ENCODE results near the gene MAPK8IP1.

Gene MAPK8IP1

DNA sequence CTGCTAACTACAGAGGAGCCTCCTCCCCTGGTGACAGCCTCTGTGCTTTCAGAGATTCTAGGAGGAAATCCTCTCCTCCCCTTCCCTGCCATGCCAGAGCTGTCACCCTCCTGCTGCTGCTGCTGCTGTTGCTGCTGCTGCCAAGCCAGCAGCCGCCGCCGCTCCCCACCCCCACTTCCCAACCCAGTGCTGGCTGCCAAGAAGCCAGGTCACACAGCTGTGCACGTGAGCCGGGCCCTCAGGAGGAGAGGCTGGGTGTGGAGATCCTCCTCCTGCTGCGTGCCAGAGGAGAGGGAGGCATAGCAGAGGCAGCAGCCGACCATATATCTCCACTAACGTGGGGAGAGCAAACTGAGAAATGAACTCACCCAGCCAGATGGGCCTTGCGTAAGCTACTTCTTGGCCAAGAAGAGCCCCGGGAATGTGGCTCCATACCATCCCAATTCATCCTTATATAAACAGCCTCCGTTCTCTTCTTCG, 25.8 kb upstream of the MAPK8IP1 start:
- H3K4me3 ChIP-seq (ENCODE audit: low read depth, low read length) = no peak overlapping the region

DNA sequence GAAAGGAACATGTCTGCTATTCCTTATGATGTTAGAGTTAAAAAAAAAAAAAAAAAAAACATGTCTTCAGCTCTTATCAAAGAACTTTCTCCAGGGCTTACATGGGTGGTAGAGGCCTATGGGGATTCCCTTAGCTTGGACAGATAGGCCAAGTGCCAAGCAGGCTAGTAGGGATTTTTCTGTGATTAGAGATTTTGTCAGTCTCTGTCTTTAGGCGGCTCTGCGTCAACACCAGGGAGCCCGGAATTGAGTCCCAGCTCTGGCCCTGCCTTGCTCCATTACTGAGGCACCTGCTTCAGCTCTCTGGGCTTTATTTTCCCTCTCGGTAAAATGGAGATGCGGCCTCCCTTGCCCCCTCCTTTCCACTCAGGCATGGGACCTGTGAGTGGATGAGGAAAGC, 25.1 kb upstream of the MAPK8IP1 start:
- no peak overlapping the region for H3K4me3 ChIP-seq (ENCODE audit: low read depth, low read length)

DNA sequence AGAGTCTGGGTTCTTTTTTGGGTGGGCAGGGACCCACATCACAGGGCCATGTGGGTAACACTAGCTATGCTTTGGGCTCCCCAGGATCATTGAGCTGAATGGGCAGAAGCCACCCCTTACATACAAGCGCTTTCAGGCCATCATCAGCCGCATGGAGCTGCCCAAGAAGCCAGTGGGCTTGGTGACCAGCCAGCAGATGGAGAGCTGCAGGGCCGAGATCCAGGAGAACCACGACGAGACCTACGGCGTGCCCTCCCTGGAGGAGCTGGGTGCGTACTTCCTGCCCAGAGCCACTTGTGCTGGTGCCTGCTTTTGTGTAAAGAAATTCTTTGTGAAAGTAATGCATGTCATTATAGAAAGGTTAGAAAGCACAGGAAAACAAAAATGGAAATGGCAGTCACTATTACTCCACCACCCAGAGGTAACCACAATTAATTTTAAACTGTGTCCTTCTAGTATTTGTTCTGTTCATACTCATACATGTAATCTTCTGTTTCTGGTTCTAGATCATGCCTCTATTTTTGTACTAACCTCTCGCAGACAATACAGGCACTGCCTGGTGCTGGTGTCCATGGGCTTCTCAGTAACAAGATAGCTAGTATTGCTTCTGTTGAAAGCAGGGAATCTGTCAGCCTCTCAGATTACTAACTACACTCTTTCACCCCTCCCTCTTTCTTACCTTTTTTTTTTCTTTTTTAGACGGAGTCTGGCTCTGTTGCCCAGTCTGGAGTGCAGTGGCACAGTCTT, 24.5 kb upstream of the MAPK8IP1 start:
- H3K4me3 ChIP-seq (ENCODE audit: low read depth, low read length) = no peak overlapping the region

DNA sequence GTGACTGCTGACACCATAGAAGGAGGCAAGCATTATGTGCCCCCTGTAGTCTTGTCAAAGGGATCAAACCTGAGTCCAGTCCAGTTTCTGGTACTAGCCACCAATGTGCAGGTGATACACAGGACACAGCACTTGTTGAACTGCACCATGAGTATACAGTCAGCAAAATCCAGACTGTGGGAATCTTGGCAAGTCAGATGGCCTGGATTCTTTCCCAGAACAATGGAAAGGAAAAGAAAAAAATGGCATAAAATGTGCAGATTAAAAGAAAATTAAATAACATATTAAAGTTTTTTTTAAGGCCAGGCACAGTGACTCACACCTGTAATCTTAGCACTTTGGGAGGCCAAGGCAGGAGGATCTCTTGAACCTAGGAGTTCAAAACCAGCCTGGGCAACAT, 21.4 kb upstream of the MAPK8IP1 start:
- H3K4me3 ChIP-seq (ENCODE audit: low read depth, low read length) = no peak overlapping the region

DNA sequence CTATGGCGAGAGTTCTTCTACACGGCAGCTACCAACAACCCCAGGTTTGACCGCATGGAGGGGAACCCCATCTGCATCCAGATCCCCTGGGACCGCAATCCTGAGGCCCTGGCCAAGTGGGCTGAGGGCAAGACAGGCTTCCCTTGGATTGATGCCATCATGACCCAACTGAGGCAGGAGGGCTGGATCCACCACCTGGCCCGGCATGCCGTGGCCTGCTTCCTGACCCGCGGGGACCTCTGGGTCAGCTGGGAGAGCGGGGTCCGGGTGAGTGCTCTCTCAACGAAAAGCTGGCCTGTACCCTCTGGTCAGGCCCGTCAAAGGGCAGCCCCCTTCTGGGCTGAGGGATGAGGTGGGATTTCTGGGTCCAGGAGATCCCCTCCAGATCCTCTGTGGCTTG, 15.9 kb upstream of the MAPK8IP1 start:
- H3K4me3 ChIP-seq (ENCODE audit: low read depth, low read length) = no peak overlapping the region

DNA sequence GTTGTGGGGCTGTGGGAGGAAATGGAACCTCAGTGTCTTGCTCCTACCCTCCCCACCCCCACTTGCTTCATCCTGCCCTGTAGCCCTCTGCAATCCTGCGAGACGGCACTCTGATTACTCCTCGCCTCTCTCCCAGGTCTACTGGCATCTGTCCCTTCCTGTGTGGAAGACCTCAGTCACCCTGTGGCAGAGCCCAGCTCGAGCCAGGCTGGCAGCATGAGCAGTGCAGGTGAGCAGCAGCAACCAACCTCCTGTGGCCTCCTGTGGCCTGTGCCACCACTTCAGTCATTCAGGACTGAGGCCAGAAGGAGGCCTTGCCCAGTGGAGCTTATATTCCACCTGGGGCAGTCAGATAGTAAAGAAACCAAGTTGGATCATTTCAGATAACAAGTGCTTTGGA, 14.7 kb upstream of the MAPK8IP1 start:
- no peak overlapping the region for H3K4me3 ChIP-seq (ENCODE audit: low read depth, low read length)

- H3K4me3 ChIP-seq (ENCODE audit: low read depth, low read length) = no peak overlapping the region
These were observed 13.8 kb upstream of the MAPK8IP1 start for GRCh38 chr11:45871638-45872037.

DNA sequence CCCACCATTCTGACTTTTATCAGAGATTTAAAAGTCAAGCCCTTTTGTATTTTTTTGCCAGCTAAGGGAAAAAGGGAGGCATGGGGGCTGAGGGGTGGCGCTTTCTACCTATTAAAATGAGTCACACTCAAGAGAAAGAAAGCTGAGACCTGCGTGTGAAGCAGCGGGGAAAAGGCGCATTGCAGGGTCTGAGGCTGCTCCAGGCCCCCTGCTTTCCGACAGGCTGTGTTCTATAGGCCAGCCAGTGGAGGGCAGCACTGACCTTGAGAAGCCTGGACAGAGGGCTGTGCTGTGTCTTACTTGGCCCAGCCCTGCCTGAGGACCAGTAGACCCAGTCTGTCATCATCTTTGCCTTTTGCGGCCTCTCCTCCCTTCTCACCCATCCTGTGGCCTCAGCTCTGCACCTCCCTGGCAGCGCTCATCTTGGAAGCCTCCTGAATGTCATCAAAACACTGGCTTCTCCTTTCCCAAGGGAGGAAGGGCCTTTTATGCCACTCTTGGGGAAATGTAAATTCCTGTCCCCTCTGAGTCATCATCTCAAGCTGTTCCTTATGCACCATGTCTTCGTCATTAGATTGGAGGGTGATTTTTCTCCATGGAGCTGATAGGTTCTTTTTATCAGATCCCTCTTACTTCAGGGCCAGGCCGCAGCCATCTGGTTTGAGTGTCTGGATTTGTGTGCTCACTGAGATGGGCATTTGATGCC, 12.6 kb upstream of the MAPK8IP1 start:
- H3K4me3 ChIP-seq (ENCODE audit: low read depth, low read length) = no peak overlapping the region

- H3K4me3 ChIP-seq (ENCODE audit: low read depth, low read length) = no peak overlapping the region
These were observed 9.1 kb upstream of the MAPK8IP1 start for GRCh38 chr11:45876401-45876800.

- no peak overlapping the region for H3K4me3 ChIP-seq (ENCODE audit: low read depth, low read length)
These were observed 8.2 kb upstream of the MAPK8IP1 start for GRCh38 chr11:45877221-45877620.

DNA sequence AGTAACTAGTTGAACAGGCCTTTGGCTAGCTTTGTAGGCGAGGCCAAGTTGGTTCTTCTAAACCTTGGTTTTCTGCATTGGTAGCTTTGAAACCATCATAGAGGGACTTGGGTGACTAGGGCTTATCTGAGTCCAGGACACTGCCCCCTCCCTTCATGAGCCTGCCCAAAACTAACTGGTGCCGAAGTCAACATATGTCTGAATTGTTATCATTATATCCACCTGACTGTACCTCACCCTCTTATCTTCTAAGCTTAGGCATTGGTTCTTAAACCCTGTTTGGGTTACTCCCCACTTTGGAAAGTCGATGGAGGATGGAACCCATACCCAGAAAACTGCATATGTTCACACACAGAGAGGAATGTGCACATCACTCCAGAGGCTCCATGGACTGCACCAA, 7.6 kb upstream of the MAPK8IP1 start:
- H3K4me3 ChIP-seq (ENCODE audit: low read depth, low read length) = no peak overlapping the region

GRCh38 chr11:45879803-45880686, 5.4 kb upstream of the MAPK8IP1 start:
- H3K4me3 ChIP-seq (ENCODE audit: low read depth, low read length) = no peak overlapping the region

- H3K4me3 ChIP-seq (ENCODE audit: low read depth, low read length) = no peak overlapping the region
These were observed 4.5 kb upstream of the MAPK8IP1 start for GRCh38 chr11:45880772-45881570.

DNA sequence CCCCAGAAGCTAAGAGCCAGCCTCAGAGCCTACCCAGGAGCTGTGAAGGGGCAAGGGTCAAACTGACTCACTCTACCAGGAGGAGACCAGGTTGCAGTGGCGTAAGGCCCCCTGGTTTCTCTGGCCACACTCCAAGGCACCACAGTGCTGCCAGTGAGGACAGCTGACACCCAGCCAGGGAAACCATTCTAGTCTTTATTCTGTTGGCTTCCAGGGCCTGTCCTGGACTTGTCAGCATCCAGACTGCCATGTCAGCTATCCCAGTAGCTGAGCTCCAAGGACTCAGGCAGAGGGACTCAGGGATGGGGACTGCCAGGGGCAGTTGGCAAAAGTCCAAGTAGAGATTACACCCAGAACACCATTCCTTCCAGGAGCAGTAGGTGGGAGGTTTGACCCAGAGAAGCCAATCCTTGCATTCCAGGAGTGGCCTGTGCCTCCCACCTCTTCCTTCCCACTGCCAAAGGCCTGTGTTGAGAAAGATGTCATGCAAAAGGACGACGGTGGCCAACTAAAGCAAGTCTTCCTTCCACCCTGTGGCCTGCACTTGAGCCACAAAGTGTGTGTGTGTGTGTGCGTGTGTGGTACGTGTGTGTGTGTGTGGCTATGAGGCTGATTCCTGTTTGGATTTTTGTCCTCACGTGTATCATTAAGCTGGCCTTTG, 3.6 kb upstream of the MAPK8IP1 start:
- no peak overlapping the region for H3K4me3 ChIP-seq (ENCODE audit: low read depth, low read length)

GRCh38 chr11:45884596-45885185, 760 bp upstream of the MAPK8IP1 start:
- no peak overlapping the region for H3K4me3 ChIP-seq (ENCODE audit: low read depth, low read length)

DNA sequence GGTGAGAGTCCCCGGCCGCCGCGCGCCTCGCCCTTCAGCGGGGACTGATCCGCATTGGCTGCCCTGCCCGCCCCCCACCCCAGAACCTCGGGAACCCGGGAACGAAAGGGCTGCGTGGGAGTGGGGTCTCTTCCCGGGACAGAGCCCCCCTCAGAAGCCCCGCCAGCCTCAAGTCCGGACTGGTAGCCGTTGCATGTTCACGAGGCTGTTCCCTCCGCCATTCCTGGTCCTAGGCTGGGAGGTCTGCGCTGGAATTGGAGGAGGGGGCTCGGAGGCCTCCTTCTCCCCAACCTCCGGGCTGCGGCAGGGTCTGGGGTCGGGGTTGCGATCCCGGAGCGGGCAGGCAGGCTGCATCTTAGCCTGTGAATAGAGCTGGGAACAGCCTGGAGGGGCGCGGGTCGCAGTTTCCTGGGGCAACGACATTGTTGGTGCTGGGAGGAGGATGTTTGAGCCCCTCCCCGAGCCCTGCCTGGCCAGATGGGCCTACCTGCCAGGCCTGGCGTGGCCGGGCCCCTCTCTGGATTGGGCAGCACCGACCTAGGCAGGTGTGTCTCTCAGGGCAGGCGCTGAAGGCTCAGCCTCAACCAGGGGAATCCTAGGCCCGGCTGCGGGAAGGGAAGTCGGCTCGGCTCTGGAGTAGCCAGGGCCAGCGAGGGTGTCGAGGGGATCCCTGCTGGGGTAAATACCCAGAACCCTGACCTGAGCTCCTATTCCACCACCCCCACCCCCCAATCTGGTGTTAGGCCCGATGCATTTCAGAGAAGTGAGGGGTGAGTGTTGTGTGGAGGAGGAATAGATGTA, 670 bp downstream of the MAPK8IP1 start:
- peak overlapping the region; percentile 67 for H3K4me3 ChIP-seq (ENCODE audit: low read depth, low read length)

GRCh38 chr11:45886816-45887520, 1.5 kb downstream of the MAPK8IP1 start:
- H3K4me3 ChIP-seq (ENCODE audit: low read depth, low read length) = no peak overlapping the region

GRCh38 chr11:45887587-45887986, 2.1 kb downstream of the MAPK8IP1 start:
- no peak overlapping the region for H3K4me3 ChIP-seq (ENCODE audit: low read depth, low read length)

All from iPS-11a (cell line).